Adrenal gland (tissue), 5 donors: ENCODE data around the gene FAM110C.

Experiments
- POLR2A ChIP-seq, 2 donors: fragments of 450-650 bp; IDR thresholded peaks; one replicate each; pipeline ENCODE4 v1.6.1; 2017; ENCODE audit warnings: antibody characterized with exemption in 2 of 2, mild to moderate bottlenecking in 2 of 2, moderate library complexity in 1 of 2
- TF ChIP-seq, protein P1 (sequence below), 6 experiments: fragments of 450-650 bp in 4 of 6; fragments of 200-600 bp in 2 of 6; sonication (generic) in 1 of 6; IDR thresholded peaks; 1 replicate in 5 of 6; 2 replicates in 1 of 6; pipeline versions ENCODE4 v1.5.1 to v1.8.0; 2016 to 2021; ENCODE audit warnings: antibody characterized with exemption in 6 of 6, mild to moderate bottlenecking in 2 of 6, moderate library complexity in 1 of 6
- donor health status: DM: no; HTN: no; CAD: no.

DNA sequence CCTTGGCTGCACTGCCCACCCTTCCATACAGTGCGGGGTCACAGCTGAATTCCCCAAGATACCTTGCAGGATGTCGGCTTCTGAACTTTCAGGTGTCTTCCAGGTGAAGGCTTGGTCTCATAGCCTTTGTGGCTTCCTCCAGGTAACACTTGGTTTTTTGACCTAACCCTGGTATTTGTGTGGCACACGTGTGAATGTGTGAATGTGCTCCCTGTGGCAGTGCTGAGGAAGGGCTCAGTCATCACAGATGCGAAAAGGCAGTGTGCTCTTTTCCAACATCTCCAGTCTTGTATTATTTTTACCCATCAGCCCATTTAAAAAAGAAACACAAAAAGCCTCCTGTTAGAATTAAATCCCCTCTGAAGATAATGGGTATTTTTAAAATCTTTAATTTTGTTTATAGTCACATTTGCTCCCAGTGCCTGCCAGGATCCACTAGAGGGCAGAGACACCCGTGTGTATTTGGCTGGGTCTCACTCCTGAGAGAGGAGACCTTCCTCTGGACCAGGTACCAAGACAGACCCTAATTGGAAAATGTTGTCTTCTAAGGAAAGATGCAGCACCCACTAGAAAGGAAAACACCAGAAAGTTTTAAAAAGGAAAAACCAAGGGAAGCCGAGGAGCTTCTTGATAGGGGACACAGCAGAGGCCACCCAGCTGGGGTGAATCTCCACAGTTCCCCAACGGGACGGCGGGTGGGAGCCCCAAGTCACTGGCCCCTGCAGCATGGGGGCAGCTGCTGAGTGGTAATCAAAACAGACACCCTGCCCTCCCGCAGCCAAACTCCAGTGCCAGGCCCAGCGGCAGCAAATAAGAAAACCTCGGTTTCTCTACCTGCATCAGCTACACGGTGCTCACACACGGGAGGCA lies 27.7 kb downstream of the FAM110C start:
- no peak for TF ChIP-seq POLR2A (IDR thresholded peaks at IDR 0.05)
- TF ChIP-seq, protein P1, sequence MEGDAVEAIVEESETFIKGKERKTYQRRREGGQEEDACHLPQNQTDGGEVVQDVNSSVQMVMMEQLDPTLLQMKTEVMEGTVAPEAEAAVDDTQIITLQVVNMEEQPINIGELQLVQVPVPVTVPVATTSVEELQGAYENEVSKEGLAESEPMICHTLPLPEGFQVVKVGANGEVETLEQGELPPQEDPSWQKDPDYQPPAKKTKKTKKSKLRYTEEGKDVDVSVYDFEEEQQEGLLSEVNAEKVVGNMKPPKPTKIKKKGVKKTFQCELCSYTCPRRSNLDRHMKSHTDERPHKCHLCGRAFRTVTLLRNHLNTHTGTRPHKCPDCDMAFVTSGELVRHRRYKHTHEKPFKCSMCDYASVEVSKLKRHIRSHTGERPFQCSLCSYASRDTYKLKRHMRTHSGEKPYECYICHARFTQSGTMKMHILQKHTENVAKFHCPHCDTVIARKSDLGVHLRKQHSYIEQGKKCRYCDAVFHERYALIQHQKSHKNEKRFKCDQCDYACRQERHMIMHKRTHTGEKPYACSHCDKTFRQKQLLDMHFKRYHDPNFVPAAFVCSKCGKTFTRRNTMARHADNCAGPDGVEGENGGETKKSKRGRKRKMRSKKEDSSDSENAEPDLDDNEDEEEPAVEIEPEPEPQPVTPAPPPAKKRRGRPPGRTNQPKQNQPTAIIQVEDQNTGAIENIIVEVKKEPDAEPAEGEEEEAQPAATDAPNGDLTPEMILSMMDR (IDR thresholded peaks at IDR 0.05), result peak; percentile 30 to 60 (median 56)
